ENCODE results near the gene KRT86. TPM values are rescaled to one million over a fixed set of nuclear protein-coding genes. Genes with fewer than 3 reads are reported as not detected.

Gene KRT86
- total and polyA plus RNA-seq, 2 of the 8 experiments (the other 6 are each of a cell fraction or from before 2014, with no cell fraction given): 0.12 TPM; not detected in 1

DNA sequence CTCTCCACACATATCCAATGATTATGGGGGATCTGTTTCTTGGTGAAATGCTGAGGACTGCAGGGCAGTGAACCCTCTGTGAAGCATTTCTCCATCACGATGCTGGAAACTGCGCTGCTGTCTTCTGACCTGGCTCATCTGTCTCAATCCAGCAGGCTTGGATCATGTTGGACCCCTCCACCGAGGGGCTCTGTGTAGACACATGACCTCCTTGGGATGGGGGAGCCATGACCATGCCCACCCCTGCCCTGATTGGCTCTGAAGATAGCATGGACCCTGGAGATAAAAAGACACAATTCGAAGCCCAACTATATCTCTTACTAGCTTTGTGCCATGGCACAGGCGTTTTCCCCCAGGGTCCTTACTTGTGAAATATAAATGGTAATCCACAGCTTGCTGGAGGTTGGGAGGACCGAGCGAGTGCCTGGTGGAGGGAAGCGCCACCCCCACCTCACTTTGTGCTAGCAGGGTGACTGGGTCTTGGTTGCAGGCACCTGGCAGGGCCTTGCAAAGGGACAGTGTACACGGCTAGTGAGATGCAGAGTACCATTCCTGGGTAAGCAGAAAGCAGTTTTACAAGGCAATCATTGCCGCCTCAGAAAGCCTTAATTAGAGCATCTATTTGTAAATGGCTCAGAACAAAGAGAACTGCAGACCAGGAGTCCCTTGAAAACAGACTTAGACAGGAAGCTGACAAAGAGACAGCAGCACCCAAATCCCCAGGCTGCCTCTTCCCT lies 49.1 kb downstream of the KRT86 start (continued):
- TF ChIP-seq CTBP2 (IDR thresholded peaks at IDR 0.05; ENCODE audit: borderline replicate concordance, insufficient read depth, insufficient read length, low read length) (no peak), POU5F1 (IDR thresholded peaks at IDR 0.05; ENCODE audit: low read depth, low read length) (no peak), SP4 (IDR thresholded peaks at IDR 0.05; ENCODE audit: low read length) (no peak), GABPA (IDR thresholded peaks at IDR 0.05; ENCODE audit: borderline replicate concordance, insufficient read depth, low read length) (no peak), POLR2AphosphoS5 (IDR thresholded peaks at IDR 0.05; ENCODE audit: low read depth, low read length) (no peak), KDM4A (IDR thresholded peaks at IDR 0.05; ENCODE audit: low read depth, low read length, severe bottlenecking) (no peak), HDAC2 (IDR thresholded peaks at IDR 0.05; ENCODE audit: borderline replicate concordance in 1 of 2, low read depth in 2 of 2, low read length in 2 of 2) (no peak), CBX5 (IDR thresholded peaks at IDR 0.05; ENCODE audit: low read depth, low read length) (no peak)
- TF ChIP-seq, protein P1, sequence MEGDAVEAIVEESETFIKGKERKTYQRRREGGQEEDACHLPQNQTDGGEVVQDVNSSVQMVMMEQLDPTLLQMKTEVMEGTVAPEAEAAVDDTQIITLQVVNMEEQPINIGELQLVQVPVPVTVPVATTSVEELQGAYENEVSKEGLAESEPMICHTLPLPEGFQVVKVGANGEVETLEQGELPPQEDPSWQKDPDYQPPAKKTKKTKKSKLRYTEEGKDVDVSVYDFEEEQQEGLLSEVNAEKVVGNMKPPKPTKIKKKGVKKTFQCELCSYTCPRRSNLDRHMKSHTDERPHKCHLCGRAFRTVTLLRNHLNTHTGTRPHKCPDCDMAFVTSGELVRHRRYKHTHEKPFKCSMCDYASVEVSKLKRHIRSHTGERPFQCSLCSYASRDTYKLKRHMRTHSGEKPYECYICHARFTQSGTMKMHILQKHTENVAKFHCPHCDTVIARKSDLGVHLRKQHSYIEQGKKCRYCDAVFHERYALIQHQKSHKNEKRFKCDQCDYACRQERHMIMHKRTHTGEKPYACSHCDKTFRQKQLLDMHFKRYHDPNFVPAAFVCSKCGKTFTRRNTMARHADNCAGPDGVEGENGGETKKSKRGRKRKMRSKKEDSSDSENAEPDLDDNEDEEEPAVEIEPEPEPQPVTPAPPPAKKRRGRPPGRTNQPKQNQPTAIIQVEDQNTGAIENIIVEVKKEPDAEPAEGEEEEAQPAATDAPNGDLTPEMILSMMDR (IDR thresholded peaks at IDR 0.05; ENCODE audit: control extremely low read depth in 1 of 3, insufficient read depth in 1 of 3, low read depth in 1 of 3, low read length in 3 of 3): no peak
